Measurements from ENCODE around the gene GRB7.
A peak's percentile ranks its signal among the peaks of the same experiment; 100 is the strongest.
"Not testable (repeated sequence)": the region's sequence is repeated elsewhere in the genome, so short reads cannot be mapped to it uniquely, and the experiment has no call there.

Gene GRB7

GRCh38 chr17:39709998-39710964 is 27.5 kb upstream of the GRB7 start:
- DNase-seq: no peak

GRCh38 chr17:39711071-39711470 is 26.7 kb upstream of the GRB7 start:
- not testable (repeated sequence) for DNase-seq

- no peak for DNase-seq
Measured at GRCh38 chr17:39711851-39712250, 25.9 kb upstream of the GRB7 start.

- no peak for DNase-seq
Measured at GRCh38 chr17:39714234-39714633, 23.5 kb upstream of the GRB7 start.

GRCh38 chr17:39715375-39716072 is 22.2 kb upstream of the GRB7 start:
- no peak for DNase-seq

GRCh38 chr17:39716073-39716818 is 21.5 kb upstream of the GRB7 start:
- DNase-seq: no peak

- no peak for DNase-seq
Measured at GRCh38 chr17:39716879-39717536, 20.7 kb upstream of the GRB7 start.

GRCh38 chr17:39717660-39718059 is 20.1 kb upstream of the GRB7 start:
- no peak for DNase-seq

GRCh38 chr17:39719563-39720355 is 18.0 kb upstream of the GRB7 start:
- no peak for DNase-seq

GRCh38 chr17:39722104-39722503 is 15.6 kb upstream of the GRB7 start:
- no peak for DNase-seq

- DNase-seq: no peak
Measured at GRCh38 chr17:39722965-39723848, 14.5 kb upstream of the GRB7 start.

GRCh38 chr17:39724731-39725130 is 13.0 kb upstream of the GRB7 start:
- DNase-seq: no peak

GRCh38 chr17:39725923-39726322 is 11.8 kb upstream of the GRB7 start:
- not testable (repeated sequence) for DNase-seq

- no peak for DNase-seq
Measured at GRCh38 chr17:39726617-39727016, 11.1 kb upstream of the GRB7 start.

GRCh38 chr17:39727556-39727955 is 10.2 kb upstream of the GRB7 start:
- no peak for DNase-seq

- DNase-seq: no peak
Measured at GRCh38 chr17:39729280-39729851, 8.4 kb upstream of the GRB7 start.

GRCh38 chr17:39730095-39730921 is 7.4 kb upstream of the GRB7 start, which contains the start of gene MIEN1:
Gene MIEN1, minus strand, starts transcription at chr17:39730532. Its CDS starts 37 bp downstream, at chr17:39730495.
- peak; percentile 93 for DNase-seq

- no peak for DNase-seq
Measured at GRCh38 chr17:39732586-39732985, 5.2 kb upstream of the GRB7 start.

GRCh38 chr17:39735882-39736281 is 1.9 kb upstream of the GRB7 start:
- DNase-seq: no peak

Data from effector CD4-positive, alpha-beta T cell (primary cell).